GM18858 (cell line): ENCODE measurements around the gene SLCO4A1.
"Not testable (repeated sequence)": the region's sequence is repeated elsewhere in the genome, so short reads cannot be mapped to it uniquely, and the experiment has no call there.

Source experiments
- ATAC-seq: cut with Tn5 transposase; IDR thresholded peaks from one replicate; pipeline ENCODE4 v1.9.1; 2021; ENCODE audit not compliant: unreplicated experiment

The SLCO4A1 gene

DNA sequence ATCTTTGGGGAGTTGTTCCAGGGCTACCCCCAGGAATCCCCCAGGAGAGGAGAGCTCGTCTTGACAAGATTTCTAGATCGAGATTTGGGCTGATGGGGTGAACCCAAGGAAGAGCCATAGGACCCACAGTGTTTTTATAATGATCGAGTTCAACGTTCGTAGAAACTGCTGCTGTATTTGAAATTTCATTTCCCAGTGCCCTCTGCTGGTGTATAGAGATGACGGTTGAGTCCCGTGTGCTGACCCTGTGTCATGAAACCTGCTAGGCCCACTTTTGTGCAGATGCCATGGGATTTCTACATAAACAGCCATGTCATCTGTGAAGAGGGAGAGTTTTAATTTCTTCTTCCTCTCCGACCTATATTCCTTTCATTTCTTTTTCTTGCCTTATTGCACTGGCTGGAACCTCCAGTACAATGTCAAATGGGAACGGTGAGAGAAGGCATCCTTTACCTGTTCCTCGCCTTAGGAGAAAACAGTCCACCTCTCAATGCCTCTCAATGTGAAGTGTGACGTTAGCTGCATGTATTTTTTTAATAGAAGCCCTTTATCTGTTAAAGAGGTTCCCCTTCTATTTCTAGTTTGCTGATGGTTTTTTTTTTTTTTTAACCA lies 37.8 kb downstream of the SLCO4A1 start:
- ATAC-seq, result no peak

- ATAC-seq, result no peak
These were observed 40.7 kb downstream of the SLCO4A1 start for GRCh38 chr20:62682912-62683517.

DNA sequence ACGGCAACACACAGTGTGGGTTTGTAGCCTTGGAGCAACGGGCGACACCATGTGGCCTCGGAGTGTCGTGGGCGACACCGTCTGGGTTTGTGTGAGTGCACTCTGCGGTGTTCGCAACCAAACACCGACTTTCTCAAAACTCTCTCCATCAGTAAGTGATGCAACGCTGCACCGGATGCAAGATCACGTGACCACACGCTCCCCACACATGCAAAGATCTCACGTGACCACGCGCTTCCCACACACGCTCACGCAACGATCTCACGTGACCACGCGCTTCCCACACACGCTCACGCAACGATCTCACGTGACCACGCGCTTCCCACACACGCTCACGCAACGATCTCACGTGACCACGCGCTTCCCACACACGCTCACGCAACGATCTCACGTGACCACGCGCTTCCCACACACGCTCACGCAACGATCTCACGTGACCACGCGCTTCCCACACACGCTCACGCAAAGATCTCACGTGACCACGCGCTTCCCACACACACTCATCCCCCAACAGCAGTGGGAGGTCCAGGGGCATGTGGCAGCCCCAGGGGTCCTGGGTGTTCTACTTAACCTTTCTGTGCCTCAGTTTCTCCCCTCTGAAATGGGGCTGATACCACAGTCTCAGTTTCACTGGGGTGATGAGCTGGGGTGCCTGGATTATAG lies 41.5 kb downstream of the SLCO4A1 start:
- not testable (repeated sequence) for ATAC-seq

DNA sequence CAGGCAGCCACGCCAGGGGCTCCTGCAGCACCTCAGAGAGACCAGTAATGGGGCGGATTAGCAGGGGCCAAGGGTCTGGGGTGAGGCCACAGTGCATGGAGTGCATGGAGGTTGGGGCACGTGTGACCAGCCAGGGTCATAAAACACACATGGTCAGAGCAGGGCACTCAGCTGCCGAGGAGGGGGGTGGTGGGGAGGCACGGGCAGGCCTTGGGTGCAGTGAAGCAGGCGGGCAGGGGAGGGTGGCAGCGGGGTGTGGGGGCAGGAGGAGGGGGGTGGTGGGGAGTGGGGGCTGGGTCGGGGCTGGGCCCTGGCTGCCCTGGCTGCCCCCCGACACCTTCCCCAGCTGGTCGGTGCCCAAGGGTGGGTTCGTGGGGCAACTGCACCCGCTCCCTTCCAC lies 42.7 kb downstream of the SLCO4A1 start:
- no peak for ATAC-seq

GRCh38 chr20:62685781-62686555 lies 43.7 kb downstream of the SLCO4A1 start:
- ATAC-seq, result no peak

DNA sequence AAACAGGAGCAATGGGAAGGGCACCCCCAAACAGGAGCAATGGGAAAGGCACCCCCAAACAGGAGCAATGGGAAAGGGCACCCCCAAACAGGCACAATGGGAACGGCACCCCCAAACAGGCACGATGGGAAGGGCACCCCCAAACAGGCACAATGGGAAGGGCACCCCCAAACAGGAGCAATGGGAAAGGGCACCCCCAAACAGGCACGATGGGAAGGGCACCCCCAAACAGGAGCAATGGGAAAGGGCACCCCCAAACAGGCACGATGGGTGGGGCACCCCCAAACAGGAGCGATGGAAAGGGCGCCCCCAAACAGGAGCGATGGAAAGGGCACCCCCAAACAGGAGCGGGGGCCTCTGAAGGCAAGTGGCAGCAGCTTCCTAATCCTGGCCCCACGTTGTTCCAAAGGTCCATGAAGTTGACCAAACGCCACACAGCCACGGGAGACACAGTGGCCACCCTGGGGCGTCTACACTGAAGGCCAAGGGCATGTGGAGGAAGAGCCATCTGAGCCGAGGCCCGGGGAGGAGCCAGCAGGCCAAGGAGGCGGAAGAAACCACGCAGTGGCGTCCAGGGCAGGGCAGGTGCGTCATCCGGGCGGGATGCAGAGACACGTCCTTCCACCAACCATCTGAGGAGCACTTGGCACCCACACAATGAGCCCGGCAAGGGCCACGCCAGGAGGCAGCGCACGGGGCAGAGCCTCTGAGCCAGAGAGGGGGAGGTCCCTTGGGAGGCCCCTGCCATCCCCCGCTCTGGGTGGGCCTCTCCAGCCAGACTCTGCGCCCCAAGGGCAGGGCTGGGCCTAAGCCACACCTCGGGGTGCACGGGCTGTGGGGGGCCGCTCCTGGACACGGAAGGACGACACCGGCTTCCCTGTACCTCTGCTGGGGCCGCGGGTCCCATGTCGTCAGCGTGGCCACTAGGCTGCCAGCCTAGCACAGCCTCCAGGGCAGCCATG lies 44.8 kb downstream of the SLCO4A1 start:
- no peak for ATAC-seq

- ATAC-seq, result no peak
These were observed 45.8 kb downstream of the SLCO4A1 start for GRCh38 chr20:62688083-62688482.

- ATAC-seq, result no peak
These were observed 46.7 kb downstream of the SLCO4A1 start for GRCh38 chr20:62688855-62689460.

DNA sequence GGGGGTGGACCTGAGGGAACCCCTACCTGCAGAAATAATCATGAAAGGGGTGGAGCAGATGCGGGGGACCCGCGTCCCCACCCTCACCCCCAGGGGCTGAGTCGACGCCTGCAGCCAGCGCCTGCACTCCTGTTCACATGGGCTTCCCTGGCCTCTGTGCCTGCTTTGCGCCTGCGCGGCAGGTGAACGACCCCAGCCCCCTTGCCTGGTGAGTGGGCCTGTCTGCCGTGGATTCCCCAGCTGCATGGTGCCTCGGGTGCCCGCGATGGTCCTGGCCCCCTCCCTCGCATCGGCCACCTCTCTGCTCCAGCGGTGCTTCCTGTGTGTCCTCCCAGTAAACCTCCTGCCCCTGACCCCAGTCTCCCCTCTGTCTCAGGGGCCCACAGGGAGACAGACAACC lies 47.6 kb downstream of the SLCO4A1 start:
- no peak for ATAC-seq

DNA sequence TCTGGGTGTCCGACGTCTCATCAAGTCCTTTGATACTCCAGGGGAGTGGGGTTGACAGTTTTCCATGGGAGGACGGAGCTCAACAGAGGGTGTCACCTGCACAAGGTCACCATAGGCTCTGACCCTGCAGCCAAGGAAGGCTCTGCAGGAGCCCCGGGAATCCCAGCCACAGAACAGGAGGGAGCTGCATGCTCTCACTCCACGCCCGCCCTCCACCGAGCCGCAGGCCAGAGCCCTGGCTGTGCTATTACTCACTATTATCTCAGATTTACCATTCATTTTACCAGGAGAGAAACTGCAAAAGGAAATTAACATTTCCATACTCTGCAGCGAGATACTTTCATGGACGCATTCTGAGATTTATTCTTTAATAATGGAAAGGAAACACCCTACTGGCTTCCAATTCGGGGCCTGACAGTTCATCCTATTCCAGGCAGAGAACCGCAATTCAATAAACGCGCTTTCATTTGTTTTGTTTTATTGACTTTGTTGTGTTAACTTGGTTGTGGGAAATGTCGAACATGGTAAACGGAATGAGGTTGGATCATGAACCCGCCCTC lies 48.0 kb downstream of the SLCO4A1 start:
- no peak for ATAC-seq

- ATAC-seq, result no peak
These were observed 49.2 kb downstream of the SLCO4A1 start for GRCh38 chr20:62691487-62691886.

GRCh38 chr20:62692176-62692575 lies 49.9 kb downstream of the SLCO4A1 start:
- no peak for ATAC-seq

GRCh38 chr20:62692801-62693523 lies 50.7 kb downstream of the SLCO4A1 start:
- ATAC-seq, result no peak

DNA sequence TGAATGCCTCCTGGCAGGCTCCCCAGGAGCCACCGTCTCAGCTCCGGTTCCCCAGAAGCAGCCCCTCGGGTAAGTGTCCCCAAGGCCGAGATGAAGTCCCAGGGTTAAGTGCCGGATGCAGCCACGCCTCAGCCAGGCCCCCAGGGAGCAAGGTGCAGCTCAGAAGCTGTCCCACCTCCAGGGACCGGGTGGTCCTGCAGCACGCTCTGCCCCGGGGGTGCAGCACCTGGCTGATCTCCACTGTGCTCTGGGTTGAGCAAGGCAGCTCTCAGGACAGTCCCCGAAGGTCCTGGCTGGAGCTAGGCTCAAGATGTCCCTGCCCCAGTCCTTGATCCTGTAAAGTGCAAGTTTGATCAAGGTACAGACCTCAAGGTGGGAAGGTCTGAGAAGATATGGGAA lies 51.2 kb downstream of the SLCO4A1 start:
- no peak for ATAC-seq

- no peak for ATAC-seq
These were observed 51.8 kb downstream of the SLCO4A1 start for GRCh38 chr20:62694106-62694505.

- no peak for ATAC-seq
These were observed 52.6 kb downstream of the SLCO4A1 start for GRCh38 chr20:62694868-62695267.

DNA sequence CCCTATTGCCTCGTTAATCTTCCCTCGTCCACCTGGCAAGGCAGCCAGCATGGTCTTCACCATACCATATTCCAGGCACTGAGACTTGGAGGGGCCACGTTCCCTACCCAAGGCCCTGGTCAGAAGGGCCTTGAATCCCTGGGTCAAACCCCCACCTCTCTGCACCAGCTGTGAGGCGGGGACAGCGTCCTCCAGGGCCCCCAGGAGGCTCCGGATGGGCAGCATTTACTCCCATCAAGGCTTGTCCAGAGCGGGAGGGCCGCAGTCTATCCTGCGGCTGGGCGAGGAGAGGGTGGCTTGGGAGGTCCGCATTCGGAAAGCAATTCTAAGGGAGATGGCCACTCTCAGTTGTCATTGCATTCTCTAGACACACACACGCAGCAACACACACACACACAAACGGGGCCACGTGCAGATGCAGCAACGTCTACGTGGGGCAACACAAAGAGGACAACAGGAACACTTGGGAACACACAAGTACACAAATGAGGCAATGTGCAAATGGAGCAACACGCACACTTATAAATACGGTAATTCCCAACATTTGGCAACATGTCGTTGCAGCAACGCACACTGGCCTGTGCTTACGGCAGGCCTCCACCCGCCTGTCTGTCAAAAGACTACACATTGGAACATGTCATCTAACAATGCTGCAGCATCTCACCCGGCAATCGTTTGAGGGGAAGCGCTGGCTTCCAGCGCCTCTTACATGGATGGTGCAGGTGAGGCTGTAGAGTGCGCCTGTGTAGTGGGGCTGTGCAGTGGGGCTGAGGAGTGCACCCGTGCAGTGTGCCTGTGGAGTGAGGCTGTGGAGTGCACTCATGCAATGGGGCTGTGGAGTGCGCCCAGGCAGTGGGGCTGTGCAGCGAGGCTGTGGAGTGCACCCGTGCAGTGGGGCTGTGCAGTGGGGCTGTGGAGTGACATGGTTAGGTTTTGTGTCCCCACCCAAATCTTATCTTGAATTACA lies 53.4 kb downstream of the SLCO4A1 start:
- no peak for ATAC-seq

- ATAC-seq, result no peak
These were observed 54.2 kb downstream of the SLCO4A1 start for GRCh38 chr20:62696434-62696957.
